ENCODE results near the gene KRTAP19-1.

The KRTAP19-1 gene

DNA sequence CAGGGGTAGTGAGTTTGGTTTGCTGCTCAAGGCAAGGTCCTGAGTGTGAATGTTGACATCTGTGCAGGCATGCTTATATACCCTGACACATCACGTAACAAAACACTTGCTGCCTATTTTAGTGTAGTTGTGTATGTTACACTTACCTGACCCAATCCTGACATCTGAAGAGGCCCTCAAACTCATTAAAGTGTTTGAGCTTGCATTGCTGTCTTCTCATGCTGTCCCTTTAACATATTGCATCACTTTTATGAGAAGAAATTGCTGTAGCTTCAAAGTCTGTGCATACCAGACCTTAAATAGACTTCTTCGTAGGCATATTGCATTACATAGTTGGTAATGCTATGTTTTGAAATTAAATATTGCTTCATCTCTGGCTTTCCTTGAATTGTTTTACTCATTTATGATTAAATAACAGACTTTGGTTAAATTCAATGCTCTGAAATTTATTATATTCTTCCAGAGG is 11.8 kb upstream of the KRTAP19-1 start, which contains the start of gene KRTAP19-3:
KRTAP19-3 (minus strand) TSS at position 51 of the 466 bp plus-strand sequence. CDS start 56 bp downstream, outside the sequence.
- CTCF ChIA-PET = interaction anchor here (1.2 kb wide), 1 partner anchor 12 kb away, joined by 3 read pairs; the partner anchor contains the start of gene KRTAP19-1
- DNase-seq (ENCODE audit: extremely low spot score) = no peak
- POLR2A ChIA-PET = no interaction called here
- TF ChIP-seq SP1 (IDR thresholded peaks at IDR 0.05) (no peak), ZNF384 (IDR thresholded peaks at IDR 0.05) (no peak), FOXK2 (IDR thresholded peaks at IDR 0.05) (no peak), HDGF (IDR thresholded peaks at IDR 0.05; ENCODE audit: borderline replicate concordance) (no peak), BHLHE40 (IDR thresholded peaks at IDR 0.05; ENCODE audit: borderline replicate concordance) (no peak), ELF4 (IDR thresholded peaks at IDR 0.05) (no peak), NFRKB (IDR thresholded peaks at IDR 0.05) (no peak), L3MBTL2 (conservative IDR thresholded peaks at IDR 0.05) (no peak), ARNT (IDR thresholded peaks at IDR 0.05) (no peak), TARDBP (IDR thresholded peaks at IDR 0.05) (no peak), CTBP1 (IDR thresholded peaks at IDR 0.05; ENCODE audit: borderline replicate concordance) (no peak), SUZ12 (IDR thresholded peaks at IDR 0.05) (no peak), FOXA1 (IDR thresholded peaks at IDR 0.05) (no peak), LEF1 (IDR thresholded peaks at IDR 0.05; ENCODE audit: borderline replicate concordance) (no peak), FOXM1 (IDR thresholded peaks at IDR 0.05; ENCODE audit: borderline replicate concordance) (no peak)
- TF ChIP-seq, protein P1, sequence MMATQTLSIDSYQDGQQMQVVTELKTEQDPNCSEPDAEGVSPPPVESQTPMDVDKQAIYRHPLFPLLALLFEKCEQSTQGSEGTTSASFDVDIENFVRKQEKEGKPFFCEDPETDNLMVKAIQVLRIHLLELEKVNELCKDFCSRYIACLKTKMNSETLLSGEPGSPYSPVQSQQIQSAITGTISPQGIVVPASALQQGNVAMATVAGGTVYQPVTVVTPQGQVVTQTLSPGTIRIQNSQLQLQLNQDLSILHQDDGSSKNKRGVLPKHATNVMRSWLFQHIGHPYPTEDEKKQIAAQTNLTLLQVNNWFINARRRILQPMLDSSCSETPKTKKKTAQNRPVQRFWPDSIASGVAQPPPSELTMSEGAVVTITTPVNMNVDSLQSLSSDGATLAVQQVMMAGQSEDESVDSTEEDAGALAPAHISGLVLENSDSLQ (IDR thresholded peaks at IDR 0.05) = no peak

DNA sequence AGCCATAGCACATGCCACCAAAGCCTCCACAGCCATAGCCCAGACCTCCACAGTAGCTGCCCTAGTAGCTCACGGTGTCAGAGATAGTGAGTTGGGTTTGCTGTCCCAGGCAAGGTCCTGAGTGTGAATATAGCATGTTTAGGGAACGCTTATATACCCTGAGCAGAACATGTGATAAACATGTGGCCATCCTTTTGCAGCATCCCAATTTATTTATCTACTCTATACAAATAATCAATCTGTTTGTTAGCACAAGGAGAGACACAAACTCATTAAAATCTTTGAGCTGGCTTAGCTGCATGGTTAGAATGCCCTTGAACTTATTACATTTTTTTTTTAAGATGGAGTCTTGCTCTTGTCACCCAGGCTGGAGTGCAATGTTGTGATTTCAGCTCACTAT is 7.2 kb upstream of the KRTAP19-1 start, which contains the start of gene KRTAP19-2:
KRTAP19-2 (minus strand) TSS at position 101 of the 400 bp plus-strand sequence; CDS start at position 13, 88 bp downstream.
- ChIA-PET CTCF (no interaction called here), POLR2A (no interaction called here)
- no peak for DNase-seq (ENCODE audit: extremely low spot score)
- TF ChIP-seq LEF1 (IDR thresholded peaks at IDR 0.05; ENCODE audit: borderline replicate concordance) (no peak), SUZ12 (IDR thresholded peaks at IDR 0.05) (no peak), NFRKB (IDR thresholded peaks at IDR 0.05) (no peak), SP1 (IDR thresholded peaks at IDR 0.05) (no peak), HDGF (IDR thresholded peaks at IDR 0.05; ENCODE audit: borderline replicate concordance) (no peak), ARNT (IDR thresholded peaks at IDR 0.05) (no peak), FOXA1 (IDR thresholded peaks at IDR 0.05) (no peak), L3MBTL2 (conservative IDR thresholded peaks at IDR 0.05) (no peak), FOXK2 (IDR thresholded peaks at IDR 0.05) (no peak), ELF4 (IDR thresholded peaks at IDR 0.05) (no peak)
- TF ChIP-seq, protein P1 (IDR thresholded peaks at IDR 0.05) = no peak

DNA sequence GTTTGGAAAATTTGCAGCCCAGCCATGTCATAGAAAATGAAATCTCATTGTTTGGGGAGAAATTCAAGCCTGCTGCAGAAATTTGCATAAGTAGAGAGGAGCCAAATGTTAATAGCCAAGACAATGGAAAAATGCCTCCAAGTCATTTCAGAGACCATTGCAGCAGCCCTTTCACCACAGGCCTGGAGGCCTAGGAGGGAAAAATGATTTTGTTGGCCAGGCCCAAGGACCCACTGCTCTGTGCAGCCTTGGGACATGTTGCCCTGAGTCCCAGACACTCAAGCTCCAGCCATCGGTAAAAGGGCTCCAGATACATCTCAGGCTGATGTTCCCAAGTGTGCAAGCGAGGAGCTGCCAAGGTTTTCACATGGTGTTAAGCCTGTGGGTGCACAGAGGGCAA is 6.0 kb upstream of the KRTAP19-1 start:
- ChIA-PET POLR2A (no interaction called here), CTCF (no interaction called here)
- DNase-seq (ENCODE audit: extremely low spot score) = no peak
- TF ChIP-seq FOXK2 (IDR thresholded peaks at IDR 0.05) (no peak), NFRKB (IDR thresholded peaks at IDR 0.05) (no peak), SUZ12 (IDR thresholded peaks at IDR 0.05) (no peak), FOXA1 (IDR thresholded peaks at IDR 0.05) (no peak), L3MBTL2 (conservative IDR thresholded peaks at IDR 0.05) (no peak), LEF1 (IDR thresholded peaks at IDR 0.05; ENCODE audit: borderline replicate concordance) (no peak), HDGF (IDR thresholded peaks at IDR 0.05; ENCODE audit: borderline replicate concordance) (no peak), ELF4 (IDR thresholded peaks at IDR 0.05) (no peak), ZNF384 (IDR thresholded peaks at IDR 0.05) (no peak), TARDBP (IDR thresholded peaks at IDR 0.05) (no peak)
- TF ChIP-seq, protein P1 (IDR thresholded peaks at IDR 0.05) = no peak

DNA sequence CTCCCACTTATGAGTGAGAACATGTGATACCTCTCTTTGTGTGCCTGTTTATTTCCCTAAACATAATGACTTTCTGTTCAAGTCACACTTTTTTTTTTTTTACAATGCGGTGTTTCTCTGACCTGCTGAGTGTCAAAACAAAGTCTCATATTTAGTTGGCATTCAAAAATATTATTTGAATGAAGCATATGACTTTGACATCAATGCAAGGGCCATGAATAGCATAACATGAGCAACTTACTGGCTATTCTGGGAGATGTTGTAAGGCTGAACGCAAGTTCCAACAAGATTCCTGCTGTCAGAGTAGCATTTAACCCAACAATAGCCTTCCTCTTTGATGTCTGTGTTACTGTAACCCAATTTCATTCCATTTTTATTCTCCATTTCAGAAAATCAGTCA is 2.0 kb upstream of the KRTAP19-1 start:
- POLR2A ChIA-PET = no interaction called here
- TF ChIP-seq NFRKB (IDR thresholded peaks at IDR 0.05) (no peak), ARNT (IDR thresholded peaks at IDR 0.05) (no peak), TARDBP (IDR thresholded peaks at IDR 0.05) (no peak), FOXA1 (IDR thresholded peaks at IDR 0.05) (no peak), CTBP1 (IDR thresholded peaks at IDR 0.05; ENCODE audit: borderline replicate concordance) (no peak), BHLHE40 (IDR thresholded peaks at IDR 0.05; ENCODE audit: borderline replicate concordance) (no peak), L3MBTL2 (conservative IDR thresholded peaks at IDR 0.05) (no peak), SUZ12 (IDR thresholded peaks at IDR 0.05) (no peak), FOXM1 (IDR thresholded peaks at IDR 0.05; ENCODE audit: borderline replicate concordance) (no peak), ELF4 (IDR thresholded peaks at IDR 0.05) (no peak), LEF1 (IDR thresholded peaks at IDR 0.05; ENCODE audit: borderline replicate concordance) (no peak)
- TF ChIP-seq, protein P1 (IDR thresholded peaks at IDR 0.05) = no peak
- no peak for DNase-seq (ENCODE audit: extremely low spot score)
- CTCF ChIA-PET = interaction anchor here (0.6 kb wide), 1 partner anchor 236 kb away, joined by 4 read pairs; no protein-coding TSS in a partner anchor

DNA sequence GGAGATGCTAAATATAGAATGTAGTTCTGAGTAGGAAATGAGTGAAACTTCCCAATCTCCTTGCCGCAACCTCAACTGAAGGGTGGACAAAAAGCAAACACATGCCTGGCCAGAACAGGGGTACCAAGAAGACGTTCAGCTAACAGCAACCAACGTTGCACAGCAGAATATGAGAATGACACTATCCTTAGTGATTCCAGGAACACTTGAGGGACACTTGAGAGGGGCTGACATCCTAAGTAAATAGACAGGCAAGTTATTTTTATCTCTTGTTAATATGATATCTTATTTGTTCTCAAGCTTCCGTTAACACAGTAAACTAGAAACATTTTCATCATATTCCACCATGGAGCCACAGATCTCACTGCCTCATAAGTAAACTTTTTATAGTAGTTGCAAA is 908 bp downstream of the KRTAP19-1 start:
- DNase-seq (ENCODE audit: extremely low spot score) = no peak
- ChIA-PET POLR2A (interaction anchor here (1.6 kb wide), 1 partner anchor 10 kb away, joined by 5 read pairs; no protein-coding TSS in a partner anchor), CTCF (interaction anchor here (1.5 kb wide), 1 partner anchor 12 kb away, joined by 3 read pairs; the partner anchor contains the start of gene KRTAP19-3)
- TF ChIP-seq ZNF384 (IDR thresholded peaks at IDR 0.05) (no peak), SUZ12 (IDR thresholded peaks at IDR 0.05) (no peak), NFRKB (IDR thresholded peaks at IDR 0.05) (no peak), FOXK2 (IDR thresholded peaks at IDR 0.05) (no peak), TARDBP (IDR thresholded peaks at IDR 0.05) (no peak), HDGF (IDR thresholded peaks at IDR 0.05; ENCODE audit: borderline replicate concordance) (no peak)
